ENCODE measurements around the gene CYP3A5. TPM values are rescaled to one million over a fixed set of nuclear protein-coding genes. Genes with fewer than 3 reads are reported as not detected.

CYP3A5 gene
- total and polyA plus RNA-seq, 2 of the 8 experiments (the other 6 are each of a cell fraction or from before 2014, with no cell fraction given): 0.06 TPM; not detected in 1

DNA sequence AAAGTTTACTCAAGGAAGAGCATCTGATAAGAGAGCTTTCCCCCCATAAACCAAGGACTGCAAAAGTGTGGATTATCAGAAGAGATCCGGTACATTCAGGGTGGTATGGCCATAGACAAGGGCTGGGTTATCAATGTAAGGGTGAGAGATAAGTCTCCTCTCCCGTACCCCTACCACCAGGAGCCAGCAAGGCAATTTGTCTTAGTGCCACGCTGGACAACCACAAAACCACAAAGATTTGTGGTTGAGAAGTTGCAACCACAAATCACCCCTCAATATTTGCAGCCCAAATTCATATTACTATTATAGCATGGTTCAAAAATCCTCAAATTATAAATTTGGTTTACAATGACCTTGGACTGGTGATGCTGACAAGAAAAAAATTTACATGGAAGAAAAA lies 65.3 kb downstream of the CYP3A5 start (continued):
- TF ChIP-seq SUZ12 (IDR thresholded peaks at IDR 0.05; ENCODE audit: low read length) (no peak), SP1 (IDR thresholded peaks at IDR 0.05; ENCODE audit: low read depth, low read length) (no peak), KDM1A (IDR thresholded peaks at IDR 0.05; ENCODE audit: borderline replicate concordance, low read length) (no peak), MAFK (IDR thresholded peaks at IDR 0.05; ENCODE audit: low read depth, low read length) (no peak), SIN3A (conservative IDR thresholded peaks at IDR 0.05 in 1 of 2, IDR thresholded peaks at IDR 0.05 in 1 of 2; ENCODE audit: low read depth in 1 of 2, low read length in 2 of 2) (no peak), CEBPB (IDR thresholded peaks at IDR 0.05; ENCODE audit: low read depth, low read length) (no peak)

Measured in H1 (cell line).